ENCODE measurements around the gene CSNK1G1. TPM values are rescaled to one million over a fixed set of nuclear protein-coding genes. Genes with fewer than 3 reads are reported as not detected.
"Not testable (repeated sequence)": the region's sequence is repeated elsewhere in the genome, so short reads cannot be mapped to it uniquely, and the experiment has no call there.

CSNK1G1 gene
- polyA plus RNA-seq, 1 of the 3 experiments (the other 2 are of a cell fraction), result 10.2 TPM

DNA sequence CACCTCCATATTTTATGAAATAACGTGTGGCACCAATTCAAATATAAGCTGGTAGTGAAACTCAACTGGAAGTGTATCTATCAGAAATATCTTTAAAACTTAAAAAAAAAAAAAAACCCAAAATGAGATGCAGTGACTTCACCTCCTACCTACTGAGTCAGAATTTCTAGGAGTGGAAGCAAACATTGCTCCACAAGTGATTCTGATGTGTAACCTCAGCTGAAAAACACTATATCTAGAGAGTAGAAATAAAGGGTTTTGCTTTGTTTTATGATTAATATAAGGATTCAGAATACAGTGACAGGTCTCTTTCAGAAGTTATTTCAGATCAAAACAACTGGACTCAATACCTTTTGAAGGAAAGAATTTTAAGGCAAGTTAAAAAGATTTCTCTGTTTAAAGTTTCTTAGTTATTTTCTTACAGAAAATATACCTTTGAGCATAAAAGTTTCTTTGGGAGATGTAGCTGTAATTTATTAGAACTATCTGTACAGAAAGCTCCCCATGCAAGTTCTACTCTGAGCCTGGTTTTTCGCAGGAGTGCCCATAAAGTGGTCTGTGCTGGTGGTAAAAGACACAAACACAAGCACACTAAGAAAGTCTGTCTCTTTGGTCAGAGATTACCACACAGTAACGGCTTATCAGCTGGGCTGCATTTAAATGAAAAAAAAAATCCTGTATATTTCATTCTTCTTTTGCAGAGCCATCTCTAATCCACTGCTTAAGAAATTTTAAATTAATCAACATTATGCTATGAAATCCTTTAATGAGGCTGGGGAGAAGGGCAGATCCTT is 133.2 kb downstream of the CSNK1G1 start:
- no peak for DNase-seq
- no peaks in the 10 kb centered on the region; the same call in 1 of the 2 replicates for H3K9me3 ChIP-seq
- ChIA-PET CTCF (interaction anchor here (1.2 kb wide), 1 partner anchor 13 kb away, joined by 3 read pairs; no protein-coding TSS in a partner anchor), POLR2A (no interaction called here)
- H3K27me3 ChIP-seq (ENCODE audit: insufficient read depth), result no peaks in the 10 kb centered on the region
- peaks cover 6 to 27% of the 10 kb centered on the region in 2 experiments for H3K4me1 ChIP-seq (ENCODE audit: control insufficient read depth in 1 of 2, insufficient read depth in 2 of 2, low read depth in 1 of 2, low read length in 1 of 2)
- H3K4me3 ChIP-seq (ENCODE audit: low read depth in 2 of 2, low read length in 1 of 2), result no peak overlapping the region
- H2AFZ ChIP-seq (ENCODE audit: low read depth), result no peak overlapping the region
- no peak overlapping the region for H3K4me2 ChIP-seq
- H3K79me2 ChIP-seq (ENCODE audit: insufficient read depth), result peaks cover 97% of the 10 kb centered on the region
- no peaks in the 10 kb centered on the region for H3K9me2 ChIP-seq
- peaks cover 3% of the 10 kb centered on the region; the same call in 1 of the 2 replicates for H4K20me1 ChIP-seq (ENCODE audit: insufficient read depth)
- TF ChIP-seq FOXJ3 (CRISPR knock-in tag; IDR thresholded peaks at IDR 0.05) (no peak), YY1 (IDR thresholded peaks at IDR 0.05; ENCODE audit: low read depth) (no peak), FOXM1 (IDR thresholded peaks at IDR 0.05; ENCODE audit: low read depth) (no peak), NFIC (IDR thresholded peaks at IDR 0.05; ENCODE audit: borderline replicate concordance) (no peak), ZBTB33 (IDR thresholded peaks at IDR 0.05; ENCODE audit: borderline replicate concordance, low read depth) (no peak), EP300 (IDR thresholded peaks at IDR 0.05; ENCODE audit: borderline replicate concordance in 1 of 2, low read depth in 1 of 2, low read length in 1 of 2) (no peak), IRF3 (IDR thresholded peaks at IDR 0.05; ENCODE audit: low read depth, low read length) (no peak), NRF1 (IDR thresholded peaks at IDR 0.05; ENCODE audit: low read depth, low read length) (no peak), GABPA (IDR thresholded peaks at IDR 0.05; ENCODE audit: low read depth) (no peak), TEAD4 (IDR thresholded peaks at IDR 0.05; ENCODE audit: borderline replicate concordance, insufficient read depth) (no peak), SIN3A (IDR thresholded peaks at IDR 0.05; ENCODE audit: borderline replicate concordance, low read depth, low read length) (no peak), CTCF (IDR thresholded peaks at IDR 0.05) (no peak)
- TF ChIP-seq, protein P1, sequence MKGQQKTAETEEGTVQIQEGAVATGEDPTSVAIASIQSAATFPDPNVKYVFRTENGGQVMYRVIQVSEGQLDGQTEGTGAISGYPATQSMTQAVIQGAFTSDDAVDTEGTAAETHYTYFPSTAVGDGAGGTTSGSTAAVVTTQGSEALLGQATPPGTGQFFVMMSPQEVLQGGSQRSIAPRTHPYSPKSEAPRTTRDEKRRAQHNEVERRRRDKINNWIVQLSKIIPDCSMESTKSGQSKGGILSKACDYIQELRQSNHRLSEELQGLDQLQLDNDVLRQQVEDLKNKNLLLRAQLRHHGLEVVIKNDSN (IDR thresholded peaks at IDR 0.05; ENCODE audit: borderline replicate concordance, low read depth), result no peak
- no peak overlapping the region for H3K9ac ChIP-seq
- H3K36me3 ChIP-seq (replicated peaks in 1 of 2; ENCODE audit: control insufficient read depth in 1 of 2, insufficient read depth in 2 of 2, low read length in 1 of 2), result peaks cover 0 to 9% of the 10 kb centered on the region in 2 experiments
- H3F3A ChIP-seq (replicated peaks; ENCODE audit: insufficient read depth), result peaks cover 19% of the 10 kb centered on the region
- no peak overlapping the region for H3K27ac ChIP-seq (ENCODE audit: low read depth in 2 of 2, low read length in 1 of 2)
- 88% methylated on average over 3 of the region's 3 CpGs for WGBS (ENCODE audit: low lambda C conversion rate)

GRCh38 chr15:64221911-64222310 is 134.1 kb downstream of the CSNK1G1 start:
- H3K79me2 ChIP-seq (ENCODE audit: insufficient read depth), result peaks cover 98% of the 10 kb centered on the region
- 80% methylated on average over 1 of the region's 1 CpG for WGBS (ENCODE audit: low lambda C conversion rate)
- peaks cover 8 to 27% of the 10 kb centered on the region in 2 experiments for H3K4me1 ChIP-seq (ENCODE audit: control insufficient read depth in 1 of 2, insufficient read depth in 2 of 2, low read depth in 1 of 2, low read length in 1 of 2)
- H2AFZ ChIP-seq (ENCODE audit: low read depth); H3K27me3 ChIP-seq (ENCODE audit: insufficient read depth); CTCF ChIA-PET; H3K4me2 ChIP-seq; H3K9me2 ChIP-seq; H4K20me1 ChIP-seq (ENCODE audit: insufficient read depth); DNase-seq; H3K9me3 ChIP-seq; H3K27ac ChIP-seq (ENCODE audit: low read depth in 2 of 2, low read length in 1 of 2); H3K4me3 ChIP-seq (ENCODE audit: low read depth in 2 of 2, low read length in 1 of 2); H3K36me3 ChIP-seq (replicated peaks in 1 of 2; ENCODE audit: control insufficient read depth in 1 of 2, insufficient read depth in 2 of 2, low read length in 1 of 2); POLR2A ChIA-PET; H3K9ac ChIP-seq: not testable (repeated sequence)
- peaks cover 15% of the 10 kb centered on the region for H3F3A ChIP-seq (replicated peaks; ENCODE audit: insufficient read depth)

DNA sequence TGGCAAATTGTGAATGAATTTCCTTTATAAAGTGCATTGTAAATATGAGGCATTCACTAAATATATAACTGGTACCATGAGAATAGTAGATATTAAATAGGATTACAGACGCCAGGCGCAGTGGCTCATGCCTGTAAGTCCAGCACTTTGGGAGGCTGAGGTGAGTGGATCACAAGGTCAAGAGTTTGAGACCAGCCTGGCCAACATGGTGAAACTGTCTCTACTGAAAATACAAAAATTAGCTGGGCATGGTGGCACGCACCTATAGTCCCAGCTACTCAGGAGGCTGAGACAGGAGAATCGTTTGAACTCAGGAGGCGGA is 138.6 kb downstream of the CSNK1G1 start:
- H3K27ac ChIP-seq (ENCODE audit: low read depth in 2 of 2, low read length in 1 of 2); H3K4me2 ChIP-seq; H3K9me2 ChIP-seq; H2AFZ ChIP-seq (ENCODE audit: low read depth); POLR2A ChIA-PET; H3F3A ChIP-seq (replicated peaks; ENCODE audit: insufficient read depth); H3K4me1 ChIP-seq (ENCODE audit: control insufficient read depth in 1 of 2, insufficient read depth in 2 of 2, low read depth in 1 of 2, low read length in 1 of 2); H3K9ac ChIP-seq; H3K27me3 ChIP-seq (ENCODE audit: insufficient read depth); H4K20me1 ChIP-seq (ENCODE audit: insufficient read depth); DNase-seq; H3K9me3 ChIP-seq; H3K4me3 ChIP-seq (ENCODE audit: low read depth in 2 of 2, low read length in 1 of 2): not testable (repeated sequence)
- H3K36me3 ChIP-seq (replicated peaks in 1 of 2; ENCODE audit: control insufficient read depth in 1 of 2, insufficient read depth in 2 of 2, low read length in 1 of 2), result peaks cover 9 to 10% of the 10 kb centered on the region in 2 experiments
- WGBS (ENCODE audit: low lambda C conversion rate), result 91% methylated on average over 5 of the region's 5 CpGs
- peaks cover 59% of the 10 kb centered on the region for H3K79me2 ChIP-seq (ENCODE audit: insufficient read depth)
- CTCF ChIA-PET, result interaction anchor here (1.5 to 1.6 kb wide), 3 partner anchors 139 to 515 kb away, joined by 3 to 4 read pairs (median 4); partner anchors contain the start of gene CSNK1G1

Data from SK-N-SH (cell line).